GM15510 (cell line): ENCODE measurements around the gene DHDDS.

Source experiments
- POLR2A ChIP-seq: IDR thresholded peaks from 3 replicates; pipeline ENCODE4 v1.6.1; 2011; ENCODE audit warnings: borderline replicate concordance; ENCODE audit not compliant: insufficient read length; ENCODE audit errors: extremely low read depth

Gene DHDDS

GRCh38 chr1:26483980-26484379, 51.9 kb downstream of the DHDDS start:
- no peak for TF ChIP-seq POLR2A

- TF ChIP-seq POLR2A: no peak
Observed at GRCh38 chr1:26490155-26490554, 58.0 kb downstream of the DHDDS start.

DNA sequence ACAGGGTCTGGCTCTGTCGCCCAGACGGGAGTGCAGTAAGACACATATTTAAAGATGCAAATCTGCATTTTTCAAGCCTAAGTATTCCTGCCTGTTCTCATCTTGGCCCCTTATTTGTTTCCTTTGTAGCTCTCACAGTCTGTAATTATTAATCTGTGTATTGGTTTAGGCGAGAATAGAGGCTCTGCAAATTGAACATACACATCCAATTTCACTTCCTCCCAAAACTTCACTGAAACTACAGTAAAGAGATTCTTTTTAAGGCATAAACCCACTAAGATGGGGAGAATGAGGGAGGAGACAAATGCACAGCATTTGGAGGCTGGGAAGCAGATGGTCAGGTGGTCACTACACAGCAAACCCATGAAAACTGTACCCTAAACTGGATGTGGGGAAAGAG, 61.1 kb downstream of the DHDDS start:
- TF ChIP-seq POLR2A: no peak

DNA sequence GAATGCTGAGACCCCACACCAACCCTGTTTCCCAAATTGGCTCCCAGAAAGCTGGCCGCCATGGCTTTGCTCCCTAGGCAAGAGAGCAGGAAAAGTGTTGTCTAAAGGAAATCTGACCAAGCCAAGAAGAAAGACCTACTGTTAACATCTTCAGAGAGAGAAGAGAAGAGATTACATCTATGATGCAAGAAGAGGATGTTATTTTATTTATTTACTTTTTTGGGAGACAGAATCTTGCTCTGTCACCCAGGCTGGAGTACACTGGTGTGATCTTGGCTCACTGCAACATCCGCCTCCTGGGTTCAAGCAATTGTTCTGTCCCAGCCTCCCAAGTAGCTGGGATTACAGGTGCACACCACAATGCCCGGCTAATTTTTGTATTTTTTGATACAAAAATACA, 61.8 kb downstream of the DHDDS start:
- TF ChIP-seq POLR2A: no peak

DNA sequence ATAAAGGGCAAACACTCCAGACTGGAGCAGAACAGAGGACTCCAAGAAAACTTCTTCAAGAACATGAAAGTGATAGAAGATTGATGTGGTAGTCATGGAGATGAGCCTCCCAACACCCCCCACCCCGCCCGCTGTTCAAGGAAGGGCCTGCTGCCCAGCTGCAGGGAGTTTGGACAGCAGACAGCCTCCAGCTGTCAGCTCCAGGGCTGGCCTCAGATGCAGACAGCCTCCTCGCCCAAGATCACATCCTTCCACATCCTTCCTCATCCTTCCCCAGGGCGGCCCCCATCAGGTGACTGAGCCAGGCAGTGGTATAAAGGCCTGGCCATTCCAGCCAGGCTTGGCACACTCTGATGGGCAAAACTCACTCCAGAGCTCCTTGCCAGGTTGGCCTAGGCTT, 64.7 kb downstream of the DHDDS start:
- no peak for TF ChIP-seq POLR2A

DNA sequence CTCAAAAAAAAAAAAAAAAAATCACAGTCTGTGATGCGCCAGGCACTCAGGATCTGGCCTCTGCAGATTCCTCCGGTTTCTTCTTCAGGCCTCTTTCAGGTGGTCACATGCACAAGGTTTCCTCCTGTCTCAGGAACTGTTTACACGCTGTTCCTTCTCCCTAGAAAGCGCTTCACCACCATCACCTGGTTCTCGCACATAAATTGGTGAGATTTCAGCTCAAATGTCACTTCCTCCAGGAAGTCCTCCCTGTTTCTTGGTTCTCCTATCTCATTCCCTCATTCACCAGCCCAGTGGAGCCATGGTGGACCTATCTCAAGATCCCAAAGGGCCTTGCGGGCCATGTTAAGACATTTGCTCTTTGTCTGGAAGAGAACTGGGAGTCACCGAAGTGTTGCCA, 66.8 kb downstream of the DHDDS start:
- no peak for TF ChIP-seq POLR2A

DNA sequence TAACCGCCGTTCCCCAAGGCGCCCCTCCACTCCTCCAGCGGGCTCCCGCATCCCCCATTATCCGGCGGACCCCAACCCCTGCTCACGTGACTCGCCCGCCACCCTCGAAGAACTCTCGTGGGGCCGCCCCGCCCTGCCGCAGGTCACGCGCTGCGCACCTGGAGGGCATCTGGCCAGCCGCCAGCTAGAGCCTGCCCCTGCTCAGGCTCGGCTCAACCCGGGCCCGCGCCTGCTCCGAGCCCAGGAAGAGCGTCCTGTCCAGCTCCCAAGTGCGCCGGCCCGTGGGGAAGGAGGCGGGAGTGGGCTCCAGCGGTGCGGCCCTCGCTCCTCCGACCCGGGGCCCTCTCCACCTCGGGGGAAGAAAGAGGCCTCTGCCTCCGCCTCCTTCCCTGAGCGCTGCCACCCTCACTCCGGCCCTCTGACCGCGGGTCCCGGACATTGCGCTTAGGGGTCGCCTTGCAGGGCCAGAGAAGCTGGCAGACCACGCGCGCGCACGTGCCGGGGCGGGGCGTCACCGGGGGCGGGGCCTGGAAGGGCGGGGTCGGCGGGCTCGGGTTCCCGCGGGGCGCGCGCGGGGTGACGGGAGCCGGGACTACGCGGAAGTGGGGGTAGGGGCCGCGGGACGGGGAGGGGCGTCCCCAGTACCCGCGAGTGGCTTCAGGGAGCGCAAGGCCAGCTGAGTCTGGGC, 68.5 kb downstream of the DHDDS start:
- TF ChIP-seq POLR2A: peak; percentile 90

DNA sequence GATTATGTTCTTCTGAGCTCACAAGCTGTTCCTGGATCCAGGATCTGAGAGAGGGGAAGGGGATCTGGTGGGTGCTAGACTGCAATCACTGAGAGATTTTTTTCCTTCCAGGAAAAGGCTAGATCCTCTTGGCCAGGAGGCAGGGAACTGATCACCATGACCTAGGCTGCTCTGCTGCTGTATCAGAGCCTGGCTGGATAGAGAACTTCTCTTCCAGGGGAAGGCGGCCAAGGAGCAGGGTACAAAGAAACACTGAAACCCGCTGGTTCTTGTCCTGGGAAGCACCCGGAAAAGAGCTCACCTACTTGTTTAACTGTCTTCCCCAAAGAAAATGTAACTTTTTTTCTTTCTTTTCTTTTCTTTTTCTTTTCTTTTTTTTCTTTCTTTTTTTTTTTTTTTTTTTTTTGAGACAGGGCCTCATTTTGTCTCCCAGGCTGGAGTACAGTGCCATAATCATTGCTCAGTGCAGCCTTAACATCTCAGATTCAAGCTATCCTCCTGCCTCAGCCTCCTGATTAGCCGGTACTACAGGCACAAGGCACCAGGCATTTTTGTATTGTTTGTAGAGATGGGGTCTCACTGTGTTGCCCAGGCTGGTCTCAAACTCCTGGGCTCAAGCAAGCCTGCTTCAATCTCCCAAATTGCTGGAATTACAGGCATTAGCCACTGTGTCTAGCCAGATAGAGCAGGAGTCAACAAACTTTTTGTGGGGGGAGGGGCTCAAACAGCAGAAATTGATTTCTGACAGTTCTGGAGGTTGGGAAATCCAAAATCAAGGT, 85.1 kb downstream of the DHDDS start:
- TF ChIP-seq POLR2A: no peak

DNA sequence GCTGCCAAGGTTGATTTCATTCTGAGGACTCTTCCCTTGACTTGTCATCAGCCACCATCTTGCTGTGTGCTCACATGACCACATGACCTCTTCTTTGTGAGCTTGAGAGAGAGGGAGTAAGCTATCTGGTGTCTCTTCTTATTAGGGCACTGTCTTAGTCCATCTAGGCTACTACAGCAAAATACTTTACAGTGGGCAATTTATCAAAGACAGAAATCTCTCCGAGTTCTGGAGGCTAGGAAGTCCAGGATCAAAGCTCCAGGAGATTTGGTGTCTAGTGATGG, 85.6 kb downstream of the DHDDS start:
- no peak for TF ChIP-seq POLR2A

- no peak for TF ChIP-seq POLR2A
Observed at GRCh38 chr1:26518355-26518754, 86.2 kb downstream of the DHDDS start.

DNA sequence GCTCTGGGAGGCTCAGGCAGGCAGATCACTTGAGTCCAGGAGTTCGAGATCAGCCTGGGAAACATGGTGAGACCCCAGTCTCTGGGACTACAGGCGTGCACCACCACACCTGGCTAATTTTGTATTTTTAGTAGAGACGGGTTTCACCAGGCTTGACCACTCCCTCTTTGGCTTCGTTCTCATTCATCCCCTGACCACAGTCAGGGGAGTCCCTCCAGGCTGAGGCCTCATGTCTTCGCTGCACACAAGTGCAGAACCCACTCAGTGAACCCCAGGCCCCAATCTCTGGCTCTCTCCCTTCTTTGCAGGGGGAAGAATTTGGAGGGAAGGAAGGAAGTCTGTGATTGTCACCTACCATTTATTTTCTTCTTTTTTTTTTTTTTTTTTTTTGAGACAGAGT, 88.2 kb downstream of the DHDDS start:
- TF ChIP-seq POLR2A: no peak
